Stomach (tissue), 4 donors: ENCODE results near the gene MRPL34.

Experiments
- POLR2A ChIP-seq, 4 donors: fragments of 450-650 bp; IDR thresholded peaks; one replicate each; pipeline ENCODE4 v1.6.1; 2016; ENCODE audit warnings: antibody characterized with exemption in 4 of 4, control low read depth in 2 of 4, mild to moderate bottlenecking in 1 of 4, moderate library complexity in 1 of 4
- POLR2AphosphoS5 ChIP-seq, 3 donors: sonication (generic); formaldehyde crosslinking; IDR thresholded peaks; one replicate each; pipeline ENCODE4 v1.6.1; 2016; ENCODE audit warnings: antibody characterized with exemption in 3 of 3
- TF ChIP-seq, protein P1 (sequence below), 7 experiments: fragments of 450-650 bp in 4 of 7; fragments of 200-600 bp in 3 of 7; sonication (generic) in 3 of 7; IDR thresholded peaks; one replicate each; pipeline ENCODE4 v1.5.1; 2016 to 2019; ENCODE audit warnings: antibody characterized with exemption in 7 of 7, control low read depth in 2 of 7, mild to moderate bottlenecking in 1 of 7

DNA sequence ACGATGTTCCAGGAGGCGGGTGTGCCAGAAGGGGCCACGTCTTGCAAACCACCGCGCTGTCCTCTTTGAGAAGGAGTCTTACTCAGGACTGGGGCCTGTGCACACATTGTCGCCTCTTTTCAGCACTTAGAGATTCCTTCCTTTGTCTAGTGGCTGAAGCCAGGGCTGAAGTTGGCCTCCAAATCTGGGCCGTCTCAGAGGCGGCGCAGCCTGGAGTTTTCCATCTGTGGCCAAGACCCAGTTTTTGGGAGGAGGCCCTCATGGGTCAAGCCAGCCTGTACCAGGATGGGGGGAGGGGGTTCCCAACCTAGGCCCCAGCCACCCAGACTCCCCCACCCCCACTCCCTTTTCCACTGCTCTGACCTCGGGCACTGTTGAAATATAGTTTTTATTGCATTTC, 17.2 kb downstream of the MRPL34 start:
- TF ChIP-seq, protein P1, sequence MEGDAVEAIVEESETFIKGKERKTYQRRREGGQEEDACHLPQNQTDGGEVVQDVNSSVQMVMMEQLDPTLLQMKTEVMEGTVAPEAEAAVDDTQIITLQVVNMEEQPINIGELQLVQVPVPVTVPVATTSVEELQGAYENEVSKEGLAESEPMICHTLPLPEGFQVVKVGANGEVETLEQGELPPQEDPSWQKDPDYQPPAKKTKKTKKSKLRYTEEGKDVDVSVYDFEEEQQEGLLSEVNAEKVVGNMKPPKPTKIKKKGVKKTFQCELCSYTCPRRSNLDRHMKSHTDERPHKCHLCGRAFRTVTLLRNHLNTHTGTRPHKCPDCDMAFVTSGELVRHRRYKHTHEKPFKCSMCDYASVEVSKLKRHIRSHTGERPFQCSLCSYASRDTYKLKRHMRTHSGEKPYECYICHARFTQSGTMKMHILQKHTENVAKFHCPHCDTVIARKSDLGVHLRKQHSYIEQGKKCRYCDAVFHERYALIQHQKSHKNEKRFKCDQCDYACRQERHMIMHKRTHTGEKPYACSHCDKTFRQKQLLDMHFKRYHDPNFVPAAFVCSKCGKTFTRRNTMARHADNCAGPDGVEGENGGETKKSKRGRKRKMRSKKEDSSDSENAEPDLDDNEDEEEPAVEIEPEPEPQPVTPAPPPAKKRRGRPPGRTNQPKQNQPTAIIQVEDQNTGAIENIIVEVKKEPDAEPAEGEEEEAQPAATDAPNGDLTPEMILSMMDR (IDR thresholded peaks at IDR 0.05): no peak
- TF ChIP-seq POLR2A (IDR thresholded peaks at IDR 0.05) (no peak), POLR2AphosphoS5 (IDR thresholded peaks at IDR 0.05) (no peak)
